Stimulated activated CD8-positive, alpha-beta memory T cell treated with anti-CD3 and anti-CD28 coated beads, Interleukin-12 subunit alpha, Interleukin-12 subunit beta, amount 100 ng/mL, for 4 hours (primary cell): ENCODE measurements around the gene HOXA9.

Experiments
- DNase-seq: peaks from one replicate; pipeline ENCODE4 v3.0.0-alpha.2; 2020; ENCODE audit warnings: low read depth

Gene HOXA9

DNA sequence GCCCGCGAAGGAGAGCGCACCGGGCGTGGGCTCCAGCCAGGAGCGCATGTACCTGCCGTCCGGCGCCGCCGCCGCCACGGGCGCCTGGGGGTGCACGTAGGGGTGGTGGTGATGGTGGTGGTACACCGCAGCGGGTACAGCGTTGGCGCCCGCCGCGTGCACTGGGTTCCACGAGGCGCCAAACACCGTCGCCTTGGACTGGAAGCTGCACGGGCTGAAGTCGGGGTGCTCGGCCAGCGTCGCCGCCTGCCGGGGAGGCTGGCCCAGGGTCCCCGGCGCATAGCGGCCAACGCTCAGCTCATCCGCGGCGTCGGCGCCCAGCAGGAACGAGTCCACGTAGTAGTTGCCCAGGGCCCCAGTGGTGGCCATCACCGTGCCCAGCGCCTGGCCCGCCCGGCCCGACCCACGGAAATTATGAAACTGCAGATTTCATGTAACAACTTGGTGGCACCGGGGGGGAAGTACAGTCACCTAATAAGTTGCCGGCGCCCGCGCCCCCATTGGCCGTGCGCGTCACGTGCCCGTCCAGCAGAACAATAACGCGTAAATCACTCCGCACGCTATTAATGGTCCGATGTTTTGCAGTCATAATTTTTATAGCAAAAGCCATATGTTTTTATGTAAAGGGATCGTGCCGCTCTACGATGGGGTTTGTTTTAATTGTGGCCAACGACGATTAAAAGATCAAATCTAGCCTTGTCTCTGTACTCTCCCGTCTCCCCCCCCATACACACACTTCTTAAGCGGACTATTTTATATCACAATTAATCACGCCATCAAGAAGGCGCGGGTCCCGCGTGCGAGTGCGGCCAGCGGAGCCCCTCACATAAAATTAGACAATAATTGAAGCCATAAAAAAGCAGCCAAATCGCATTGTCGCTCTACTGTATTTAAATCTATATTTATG is at the start of gene HOXA9:
HOXA9 (minus strand) TSS at position 449 of the 907 bp plus-strand sequence; CDS start at position 369, 80 bp downstream.
- DNase-seq, result no peak

DNA sequence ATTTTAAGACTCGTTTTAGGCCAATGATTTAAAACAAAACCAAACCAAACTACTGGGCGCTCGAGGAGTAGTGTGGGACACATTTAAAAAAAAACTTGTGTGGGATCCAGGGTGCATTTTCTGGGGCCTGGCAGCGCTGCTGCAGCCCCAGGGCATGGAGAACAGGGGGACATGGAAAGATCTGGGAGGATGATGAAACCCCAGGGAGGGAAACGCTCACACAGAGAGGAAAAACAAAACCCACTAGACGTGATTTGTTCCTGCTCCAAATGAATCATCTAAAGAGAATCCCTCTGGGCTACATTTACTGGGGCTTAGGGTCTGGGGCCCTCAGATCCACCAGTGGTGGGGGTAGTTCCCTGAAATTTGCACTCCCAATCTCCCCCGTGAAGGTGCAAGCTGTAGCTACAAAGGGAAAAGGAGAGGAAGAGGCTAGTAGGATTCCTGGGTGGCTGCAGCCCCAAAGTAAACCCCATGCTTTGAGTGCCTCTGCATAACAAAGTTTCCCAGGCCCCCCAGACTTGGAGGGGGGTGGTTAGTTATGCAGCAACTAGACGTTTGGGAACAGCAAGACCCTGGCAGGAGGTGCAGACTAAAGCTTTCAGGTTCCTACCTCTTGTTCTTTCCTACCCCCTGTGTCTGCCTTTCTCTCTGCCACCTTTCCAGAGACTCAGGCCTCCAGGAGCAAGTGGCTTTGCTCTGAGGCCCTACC is 49.1 kb upstream of the HOXA9 start:
- DNase-seq, result no peak

DNA sequence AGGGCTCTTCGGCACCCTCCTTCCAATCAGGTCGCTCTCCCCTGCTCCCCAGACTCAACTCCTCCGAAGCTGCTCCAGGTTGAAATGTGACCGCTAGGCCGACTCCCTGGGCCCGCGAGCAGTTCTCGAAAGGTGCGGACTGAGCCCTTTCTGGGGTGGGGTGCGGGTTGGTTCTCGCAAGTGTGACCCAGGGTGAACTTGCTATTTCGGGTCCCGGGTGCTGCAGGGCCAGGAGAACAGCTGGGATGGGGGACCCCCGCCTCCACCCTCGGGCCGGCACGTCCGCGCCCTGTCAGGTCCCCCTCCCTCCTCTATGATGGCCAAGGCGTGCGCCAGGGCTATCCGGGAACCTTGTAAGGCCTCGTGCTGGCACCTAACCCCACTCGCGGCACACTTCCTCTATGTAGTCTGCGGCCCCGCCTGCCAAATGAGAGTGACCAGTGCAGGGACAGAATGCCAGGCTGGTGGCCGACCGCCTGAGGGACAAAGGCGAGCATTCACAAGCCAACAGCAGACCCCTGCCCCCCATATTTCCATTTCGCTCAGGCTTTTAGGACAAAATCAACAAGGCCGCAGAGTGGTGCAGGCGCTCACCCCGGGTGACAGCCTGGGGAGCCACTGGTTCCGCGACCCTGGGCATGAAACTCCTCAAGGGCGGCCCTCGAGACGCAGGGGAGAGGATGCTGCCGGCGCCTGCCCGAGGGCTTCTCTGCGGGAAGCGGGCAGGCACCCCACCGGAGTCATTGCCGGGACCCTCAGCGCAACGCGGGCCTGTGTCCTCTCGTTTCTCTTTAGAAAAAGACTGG is 48.3 kb upstream of the HOXA9 start:
- no peak for DNase-seq

DNA sequence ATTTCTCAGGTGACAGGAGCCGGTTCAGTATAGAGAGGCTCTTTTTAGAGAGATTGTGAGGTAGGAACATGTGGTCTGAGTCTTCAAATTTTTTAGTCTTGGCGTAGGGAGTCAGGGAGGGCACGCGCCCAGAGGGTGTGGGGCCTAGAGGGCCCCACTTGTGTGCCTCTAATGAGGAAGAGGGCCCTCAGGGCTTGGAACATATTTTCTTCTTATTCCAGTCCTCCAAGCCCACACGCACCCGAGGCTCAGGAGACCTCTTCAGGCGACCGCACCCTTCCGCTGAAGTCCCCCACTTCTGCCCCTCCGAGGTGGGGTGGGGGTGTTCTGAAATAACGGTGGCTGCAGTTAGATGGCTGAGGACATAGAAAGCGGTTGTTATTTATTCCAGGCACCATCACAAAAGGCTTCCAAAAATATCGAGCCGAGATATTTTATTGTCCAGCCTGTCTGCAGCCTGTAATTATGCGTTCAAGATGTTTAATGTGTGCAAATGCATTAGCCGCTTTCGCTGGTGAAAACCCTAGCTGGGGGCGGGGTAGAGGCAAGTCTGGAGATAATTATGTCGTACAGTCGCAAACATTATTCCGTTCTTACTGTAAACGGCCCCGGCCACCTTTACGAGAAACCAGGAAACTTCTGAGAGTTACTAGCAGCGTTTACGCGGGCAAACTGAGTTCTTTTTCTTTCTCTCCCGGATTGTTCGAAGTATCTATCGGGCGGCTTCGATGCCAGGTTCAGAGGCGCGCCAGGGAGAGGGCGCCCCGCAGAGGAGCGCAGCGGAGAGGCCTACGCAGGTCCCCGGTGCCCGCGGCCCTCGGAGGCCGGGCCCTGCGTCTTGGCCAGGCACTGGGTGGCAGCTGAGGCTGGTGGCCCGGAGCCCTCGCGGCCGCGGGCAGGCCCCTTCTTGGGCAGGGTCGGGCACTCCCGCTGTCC is 47.4 kb upstream of the HOXA9 start:
- no peak for DNase-seq

DNA sequence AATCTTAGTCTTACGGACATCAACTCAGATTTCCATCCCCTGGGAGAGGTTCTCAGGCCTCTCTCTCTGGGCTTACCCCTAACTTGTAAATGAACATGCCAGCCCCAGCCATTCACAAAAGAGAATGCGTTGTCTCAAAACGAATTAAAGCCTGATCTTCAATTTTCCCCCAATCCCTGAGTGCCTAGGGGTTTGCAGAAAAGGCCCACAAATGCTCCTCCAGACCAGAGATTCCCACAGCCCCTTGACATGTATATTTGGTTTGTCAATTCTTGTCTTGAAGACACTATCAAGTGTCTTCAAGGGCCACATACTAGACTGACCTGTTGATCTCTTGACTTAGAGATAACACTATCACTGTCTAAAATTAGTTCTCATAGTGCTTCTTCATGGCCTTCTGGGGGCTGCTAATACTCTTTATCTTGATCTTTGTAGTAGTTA is 46.4 kb upstream of the HOXA9 start:
- DNase-seq, result no peak

DNA sequence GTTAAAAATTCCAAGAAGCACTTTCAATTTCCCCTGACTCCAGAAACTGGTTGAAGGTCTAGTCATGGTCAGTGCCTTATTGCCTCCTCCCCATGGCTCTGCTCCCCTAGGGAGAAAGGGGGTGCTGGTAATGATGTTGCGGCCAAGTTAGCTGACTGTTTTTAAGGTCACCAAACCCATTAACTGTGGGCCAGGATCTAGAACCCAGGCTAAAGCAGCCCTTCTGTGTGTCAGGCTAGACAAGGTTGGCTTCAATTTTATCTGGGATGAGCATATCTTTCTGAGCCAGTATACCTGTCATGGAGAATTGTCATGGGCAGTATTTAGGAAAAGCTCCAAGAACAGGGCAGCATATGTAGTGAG is 45.7 kb upstream of the HOXA9 start:
- no peak for DNase-seq

DNA sequence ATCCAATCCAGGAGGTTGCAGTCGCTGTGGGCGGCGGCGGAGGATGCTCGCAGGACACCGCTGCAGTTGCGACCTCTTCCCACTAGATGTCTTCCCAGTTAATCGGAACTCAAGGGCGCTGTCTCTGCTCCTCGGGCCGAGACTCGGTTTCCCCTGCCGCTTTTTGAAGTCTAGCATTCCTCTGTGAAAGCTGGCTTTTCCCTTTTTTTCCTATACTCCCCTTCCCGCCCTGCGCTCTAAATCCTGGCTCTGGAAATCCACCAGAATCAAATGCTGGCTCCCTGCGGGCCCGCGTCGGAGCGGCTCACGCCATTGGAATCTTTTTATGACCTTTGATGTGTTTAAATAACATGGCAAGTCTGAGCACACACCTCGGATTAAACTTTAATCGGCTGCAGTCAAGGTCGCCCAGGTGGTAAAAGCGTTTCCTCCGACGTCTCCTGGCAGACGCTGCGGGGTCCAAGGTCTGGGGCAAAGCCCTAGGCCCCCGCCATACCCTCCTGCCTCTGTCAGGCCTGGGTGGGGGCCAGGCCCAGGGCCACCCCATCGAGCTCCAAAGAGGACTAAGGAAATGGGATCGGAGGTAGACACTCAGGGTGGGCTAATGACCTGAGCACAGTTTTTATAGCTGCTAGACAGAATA is 45.2 kb upstream of the HOXA9 start:
- DNase-seq, result no peak

DNA sequence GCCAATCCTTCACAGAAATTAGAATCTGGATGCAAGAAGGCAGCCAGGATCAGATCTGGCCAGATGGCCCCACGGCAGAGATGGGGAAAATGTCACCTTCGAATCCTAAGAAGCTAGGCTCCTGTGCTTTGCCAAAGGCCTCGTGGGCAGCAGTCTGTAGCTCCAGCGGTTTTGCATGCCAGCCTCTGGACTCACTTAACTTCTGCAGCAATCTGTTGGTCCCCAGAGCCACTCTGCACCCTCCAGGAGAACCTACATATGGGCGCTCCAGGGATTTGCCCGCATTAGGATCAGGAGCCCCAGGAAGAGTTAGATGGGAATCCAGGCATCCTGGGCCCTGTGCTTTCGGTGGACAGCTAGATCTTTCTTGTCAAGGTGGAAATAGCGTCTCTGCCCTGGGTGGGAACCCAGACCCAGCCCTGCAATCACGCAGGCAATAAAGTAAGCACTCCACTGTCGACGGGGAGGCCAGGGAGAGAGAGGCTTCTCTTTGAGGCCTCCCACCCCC is 44.6 kb upstream of the HOXA9 start:
- DNase-seq, result no peak

DNA sequence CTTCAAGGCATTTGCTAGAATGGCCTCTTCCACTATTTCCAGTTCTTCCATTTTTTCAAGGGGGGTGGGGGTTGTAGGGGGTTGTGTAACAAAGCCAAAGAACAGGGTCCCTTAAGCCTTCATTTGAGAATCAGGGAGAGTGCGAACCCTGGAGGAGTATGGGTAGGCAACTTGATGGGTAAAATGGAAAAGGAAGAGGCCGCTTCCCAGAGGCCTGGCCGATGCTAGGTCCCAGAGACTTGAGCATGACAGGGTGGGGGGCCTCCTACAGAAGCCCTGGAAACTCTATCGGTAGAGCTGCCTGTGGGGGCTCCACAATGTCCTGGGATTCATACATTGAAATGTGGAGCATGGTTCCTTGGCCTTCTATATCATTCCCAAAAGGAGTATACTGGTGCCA is 43.7 kb upstream of the HOXA9 start:
- DNase-seq, result no peak

DNA sequence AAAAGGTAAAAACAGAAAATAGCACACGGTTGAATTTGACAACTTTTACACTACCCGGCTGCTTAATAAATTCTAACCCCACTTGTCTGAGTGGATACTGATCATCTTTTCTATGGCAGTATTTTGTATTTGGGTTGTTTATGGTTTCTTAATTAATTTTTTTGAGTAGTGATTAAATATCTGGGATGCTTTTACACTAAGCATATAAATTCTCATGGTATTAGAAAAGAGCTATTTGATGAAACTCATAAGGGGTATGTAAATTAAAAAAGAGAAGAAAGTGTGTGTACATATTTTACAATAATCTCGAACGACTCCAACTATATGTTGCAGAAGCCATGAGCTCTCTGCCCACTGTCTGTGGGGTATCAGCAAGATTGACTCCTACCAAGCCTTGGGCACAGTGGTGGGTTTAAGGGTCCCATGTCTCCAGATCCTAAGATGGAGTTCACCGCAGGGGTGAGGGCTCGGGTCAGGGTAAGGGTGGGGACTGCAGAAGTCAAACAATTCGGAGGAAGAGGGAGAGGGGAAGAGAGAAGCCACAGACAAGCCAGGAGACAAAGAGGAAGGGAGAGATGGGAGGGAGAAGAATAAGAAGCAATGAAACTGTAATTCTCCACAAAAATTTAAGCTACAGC is 42.1 kb upstream of the HOXA9 start:
- no peak for DNase-seq

DNA sequence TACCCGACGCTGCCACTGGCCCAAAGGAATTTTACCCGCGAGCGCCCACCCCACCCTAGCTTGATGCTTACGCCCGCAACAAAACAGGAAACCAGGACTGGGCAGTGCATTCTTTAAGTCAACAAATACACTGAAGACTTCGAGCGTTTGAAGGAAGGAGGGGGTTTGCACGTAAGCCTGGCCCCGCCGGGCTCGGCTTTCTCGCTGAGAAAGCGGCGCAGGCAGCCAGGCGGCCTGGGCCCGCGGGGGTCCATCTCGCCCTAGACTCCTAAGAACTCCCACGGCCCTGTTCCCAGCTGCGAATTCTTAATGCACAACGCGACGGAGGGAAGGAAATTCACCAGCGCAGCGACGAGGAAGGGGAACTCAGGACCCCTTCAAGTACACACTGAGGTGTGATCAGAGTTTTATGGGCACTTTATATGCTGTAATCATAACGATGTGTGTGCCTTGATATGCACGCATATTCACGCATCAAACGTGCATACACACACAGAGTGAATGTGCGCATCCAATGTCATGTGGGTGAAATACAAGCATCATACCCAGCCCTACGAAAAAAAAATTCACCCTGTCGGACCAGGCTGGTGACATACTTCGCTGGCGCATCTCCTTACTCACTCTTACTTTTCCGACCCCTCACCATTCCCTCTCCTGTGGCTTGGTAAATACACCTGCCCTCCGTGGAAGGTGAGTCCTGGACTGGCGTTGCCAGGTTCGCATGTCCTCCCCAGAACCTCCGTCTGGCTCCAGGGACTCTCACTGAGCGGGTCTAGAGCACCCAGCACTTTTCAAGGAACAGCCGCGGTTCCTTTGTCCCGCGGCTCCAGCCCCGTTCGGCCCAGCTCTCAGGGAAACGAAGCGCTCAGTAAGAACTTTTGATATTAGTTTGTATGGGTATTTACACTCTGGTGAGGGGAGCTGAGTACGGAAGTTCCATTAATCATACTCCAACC is 40.3 kb upstream of the HOXA9 start:
- DNase-seq, result no peak

DNA sequence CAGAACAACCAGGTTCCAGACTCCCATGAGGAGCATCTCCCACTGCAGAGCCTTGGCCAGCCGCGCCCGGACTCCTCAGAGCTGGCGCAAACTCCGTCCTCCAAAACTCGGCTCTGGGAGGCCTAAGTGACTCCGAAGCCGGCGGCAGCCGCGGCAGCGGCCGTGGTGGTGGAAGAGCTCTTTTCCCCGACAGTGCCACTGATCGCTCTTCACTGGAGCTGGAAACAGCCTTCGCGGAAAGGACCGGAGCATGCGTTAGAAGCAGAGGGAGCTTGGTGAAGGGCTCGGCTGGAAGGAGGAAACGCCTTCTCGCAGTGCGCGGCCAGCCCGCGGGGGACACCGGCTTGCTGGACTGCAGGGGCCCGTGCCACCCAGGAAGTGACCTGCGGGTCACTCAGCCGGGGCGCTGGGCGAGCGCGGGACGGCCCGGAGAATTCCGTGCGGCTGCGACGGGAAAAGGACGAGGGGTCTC is 39.5 kb upstream of the HOXA9 start:
- no peak for DNase-seq

DNA sequence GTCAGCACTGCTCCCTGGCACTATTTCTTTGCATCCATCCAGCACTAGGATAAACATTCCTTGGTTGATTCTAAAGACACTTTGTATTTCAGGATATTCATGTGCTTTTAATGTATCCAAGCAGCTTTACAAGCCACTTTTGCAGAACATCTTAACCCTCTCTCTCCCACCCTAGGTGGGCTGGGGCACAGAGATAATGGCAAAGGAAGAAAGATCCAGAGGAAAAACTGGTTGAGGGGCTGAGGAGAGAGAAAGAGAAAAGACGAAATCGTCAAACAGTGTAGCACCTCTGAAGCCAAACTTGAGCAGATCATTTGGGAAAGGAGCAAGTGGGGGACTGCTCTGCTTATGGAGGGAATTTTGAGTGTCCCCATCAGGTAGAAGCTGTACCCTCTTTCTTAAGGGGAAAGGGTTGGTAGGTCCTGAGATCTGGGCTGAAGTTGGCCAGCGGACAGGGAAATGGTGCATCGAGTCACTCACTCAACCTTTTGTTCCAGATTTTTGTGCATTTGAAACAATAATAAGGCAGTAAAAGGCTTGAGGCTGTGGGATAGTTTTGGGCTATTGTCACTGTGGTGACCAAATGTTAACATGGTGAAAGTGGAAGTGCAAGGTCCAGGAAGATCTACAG is 38.7 kb upstream of the HOXA9 start:
- DNase-seq, result no peak

DNA sequence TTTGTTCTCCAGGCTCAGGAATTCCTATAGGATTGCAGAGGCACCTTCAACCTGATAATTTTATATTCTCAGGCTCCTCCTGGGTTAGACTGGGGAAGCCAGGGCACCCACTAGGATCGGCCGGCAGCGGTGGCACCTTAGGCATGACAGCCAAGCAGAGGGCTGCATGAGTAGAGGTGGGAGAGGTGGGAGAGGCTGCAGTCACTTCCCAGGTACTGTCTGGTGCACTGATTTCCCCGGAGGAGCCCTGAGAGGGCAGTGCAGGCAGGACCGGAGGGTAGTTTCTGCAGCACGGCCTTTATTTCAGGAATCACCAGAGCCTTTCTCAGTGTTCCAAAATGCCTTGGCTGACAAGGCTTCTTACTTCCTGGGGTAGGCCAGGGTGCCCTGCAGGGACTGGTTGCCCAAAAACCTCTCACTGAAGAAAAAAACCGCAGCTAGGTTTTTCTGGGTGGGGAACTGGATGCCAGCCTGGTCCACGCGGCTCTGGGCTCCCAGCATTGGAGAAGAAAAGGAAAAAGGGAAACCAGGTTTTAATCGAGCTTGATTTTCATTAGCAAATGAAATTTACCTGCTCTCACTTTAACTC is 38.1 kb upstream of the HOXA9 start:
- DNase-seq, result no peak

DNA sequence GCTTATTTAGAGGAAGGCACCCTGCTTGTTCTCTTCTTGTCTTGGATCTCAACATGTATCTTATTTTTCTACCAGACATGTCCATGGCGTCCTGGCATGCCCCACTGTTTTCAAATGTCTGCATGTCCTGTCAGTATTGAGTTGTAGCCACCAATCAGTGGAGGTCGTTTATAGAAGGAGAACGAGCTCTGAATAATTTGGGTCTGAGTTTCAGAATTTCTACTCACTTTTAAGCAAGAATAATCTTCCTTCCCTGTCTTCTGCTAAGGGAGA is 37.5 kb upstream of the HOXA9 start:
- no peak for DNase-seq

DNA sequence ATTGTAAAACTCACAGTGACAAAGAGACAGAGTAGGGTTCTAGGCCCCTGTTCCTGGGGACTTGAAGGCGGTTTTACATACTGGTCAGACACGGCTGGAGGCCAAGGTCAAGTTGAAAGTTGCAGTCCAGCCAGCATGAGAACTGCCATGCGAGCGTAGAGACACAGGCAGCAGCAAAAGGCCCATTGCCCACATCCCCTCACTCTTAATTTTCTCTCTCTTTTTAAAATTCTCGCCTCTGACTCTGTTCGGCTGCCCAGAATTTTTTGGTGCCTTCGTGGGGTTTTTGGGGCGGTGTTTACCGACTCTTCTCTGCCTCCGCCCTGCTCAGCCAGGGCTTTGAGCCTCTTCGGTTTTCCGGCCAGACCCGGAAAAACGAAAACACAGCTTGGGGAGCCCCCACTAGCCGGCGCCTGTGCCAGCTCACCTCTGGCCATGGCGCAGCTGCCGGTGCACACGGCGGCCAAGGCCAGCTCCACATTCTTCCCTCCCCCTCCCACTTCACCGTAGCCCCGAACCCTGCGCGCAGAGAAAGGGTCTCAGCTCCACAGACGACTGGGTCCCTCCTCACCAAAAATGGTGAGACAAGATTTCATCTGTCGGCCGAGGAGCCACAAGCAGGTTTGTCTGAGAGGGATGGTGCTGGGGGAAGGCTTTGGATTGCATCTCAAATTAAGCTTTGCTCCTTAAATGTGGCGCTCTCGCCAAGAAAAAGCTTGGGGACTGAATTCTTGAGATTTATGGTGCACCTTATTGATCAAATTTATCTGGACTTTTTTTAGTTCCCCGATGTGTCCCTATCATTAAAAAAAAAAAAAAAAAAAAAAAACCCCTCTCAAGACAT is 36.9 kb upstream of the HOXA9 start:
- no peak for DNase-seq

DNA sequence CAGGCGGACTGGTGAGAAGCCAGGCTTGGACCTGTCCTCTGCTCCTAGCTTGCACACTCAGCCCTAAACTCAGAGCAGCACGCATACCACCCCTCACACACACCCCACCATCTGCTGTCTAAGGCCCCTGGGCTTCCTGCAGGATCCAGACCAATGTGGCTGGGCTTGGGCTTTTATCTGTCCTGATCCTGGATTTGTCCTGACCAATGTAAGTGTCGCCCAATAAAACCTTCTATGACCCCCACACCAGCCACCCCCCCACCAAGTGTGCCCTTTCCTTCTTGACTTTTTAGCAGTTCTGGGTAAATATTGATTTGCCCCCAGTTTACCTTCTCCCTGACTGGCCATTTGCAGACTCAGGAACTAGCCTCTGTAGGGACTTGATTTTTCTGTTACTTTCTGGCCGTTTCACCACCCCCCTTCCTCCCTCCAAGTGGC is 36.3 kb upstream of the HOXA9 start:
- no peak for DNase-seq
